Measurements from ENCODE around the gene COPB2. TPM values are rescaled to one million over a fixed set of nuclear protein-coding genes. Genes with fewer than 3 reads are reported as not detected.
"Not testable (repeated sequence)": the region's sequence is repeated elsewhere in the genome, so short reads cannot be mapped to it uniquely, and the experiment has no call there.

The COPB2 gene
- polyA plus RNA-seq, 1 donor (not counting 4 experiments of a cell fraction or from before 2014, with no cell fraction given), result 149 TPM

- Histone ChIP-seq H3K9ac (ENCODE audit: control insufficient read depth, extremely low read depth, insufficient read depth, low read length) (peak overlapping the region; percentile 95), H3K27me3 (ENCODE audit: control insufficient read depth, extremely low read depth, insufficient read depth, low read length) (no peaks in the 10 kb centered on the region), H3K4me3 (ENCODE audit: control insufficient read depth in 2 of 3, extremely low read depth in 1 of 3, insufficient read depth in 2 of 3, low read depth in 1 of 3, low read length in 3 of 3) (peak overlapping the region; percentile 81 to 97 (median 95)), H3K4me2 (ENCODE audit: control insufficient read depth, extremely low read depth, insufficient read depth, low read depth, low read length) (peak overlapping the region; percentile 63), H4K20me1 (ENCODE audit: control insufficient read depth, extremely low read depth, insufficient read depth, low read length) (no peaks in the 10 kb centered on the region), H3K36me3 (ENCODE audit: control insufficient read depth in 2 of 2, extremely low read depth in 1 of 2, insufficient read depth in 2 of 2, low read length in 2 of 2) (no peaks in the 10 kb centered on the region), H3K4me1 (ENCODE audit: control insufficient read depth, extremely low read depth, insufficient read depth, low read length) (peaks cover 4% of the 10 kb centered on the region), H3K9me3 (ENCODE audit: control insufficient read depth, low read depth, low read length) (no peaks in the 10 kb centered on the region), H3K79me2 (ENCODE audit: control insufficient read depth, insufficient read depth, low read length) (peaks cover 53% of the 10 kb centered on the region), H2AFZ (ENCODE audit: control insufficient read depth, low read length) (peak overlapping the region; percentile 70), H3K9me1 (ENCODE audit: control insufficient read depth, extremely low read depth, insufficient read depth, low read length) (no peaks in the 10 kb centered on the region), H3K27ac (ENCODE audit: control insufficient read depth, insufficient read depth, low read length) (peak overlapping the region; percentile 96)
- dilution Hi-C loops (cut with MboI; ENCODE audit: extremely low pct_ligation_motif_present, low sequenced_read_pairs), result no loop called here
- TF ChIP-seq CTCF (optimal IDR thresholded peaks at IDR 0.05 in 1 of 3, IDR thresholded peaks at IDR 0.05 in 1 of 3, conservative IDR thresholded peaks at IDR 0.05 in 1 of 3; ENCODE audit: extremely low read depth in 1 of 3, insufficient read depth in 2 of 3, low read length in 3 of 3), result no peak
- FAIRE-seq, result no peak
- no peak for DNase-seq (ENCODE audit: low read depth, low spot score)
Measured at GRCh38 chr3:139388821-139389551, 461 bp downstream of the COPB2 start.

GRCh38 chr3:139388077-139388476 is 1.4 kb downstream of the COPB2 start:
- TF ChIP-seq EZH2 (IDR thresholded peaks at IDR 0.05; ENCODE audit: low read length), result no peak
- TF ChIP-seq CTCF (optimal IDR thresholded peaks at IDR 0.05 in 1 of 3, IDR thresholded peaks at IDR 0.05 in 1 of 3, conservative IDR thresholded peaks at IDR 0.05 in 1 of 3; ENCODE audit: extremely low read depth in 1 of 3, insufficient read depth in 2 of 3, low read length in 3 of 3), result no peak
- H3K4me1 ChIP-seq (ENCODE audit: control insufficient read depth, extremely low read depth, insufficient read depth, low read length), result peaks cover 4% of the 10 kb centered on the region
- H3K4me3 ChIP-seq (ENCODE audit: control insufficient read depth in 2 of 3, extremely low read depth in 1 of 3, insufficient read depth in 2 of 3, low read depth in 1 of 3, low read length in 3 of 3), result peak overlapping the region; percentile 81 to 97 (median 95)
- FAIRE-seq (no peak), DNase-seq (ENCODE audit: low read depth, low spot score) (no peak)
- H3K79me2 ChIP-seq (ENCODE audit: control insufficient read depth, insufficient read depth, low read length), result peaks cover 61% of the 10 kb centered on the region
- dilution Hi-C loops (cut with MboI; ENCODE audit: extremely low pct_ligation_motif_present, low sequenced_read_pairs), result no loop called here
- H3K9ac ChIP-seq (ENCODE audit: control insufficient read depth, extremely low read depth, insufficient read depth, low read length), result peak overlapping the region; percentile 95
- H3K27me3 ChIP-seq (ENCODE audit: control insufficient read depth, extremely low read depth, insufficient read depth, low read length), result no peaks in the 10 kb centered on the region
- peak overlapping the region; percentile 63 for H3K4me2 ChIP-seq (ENCODE audit: control insufficient read depth, extremely low read depth, insufficient read depth, low read depth, low read length)
- H3K9me1 ChIP-seq (ENCODE audit: control insufficient read depth, extremely low read depth, insufficient read depth, low read length), result no peaks in the 10 kb centered on the region
- H2AFZ ChIP-seq (ENCODE audit: control insufficient read depth, low read length), result no peak overlapping the region
- no peak overlapping the region for H3K27ac ChIP-seq (ENCODE audit: control insufficient read depth, insufficient read depth, low read length)
- no peaks in the 10 kb centered on the region for H4K20me1 ChIP-seq (ENCODE audit: control insufficient read depth, extremely low read depth, insufficient read depth, low read length)
- no peaks in the 10 kb centered on the region for H3K36me3 ChIP-seq (ENCODE audit: control insufficient read depth in 2 of 2, extremely low read depth in 1 of 2, insufficient read depth in 2 of 2, low read length in 2 of 2)
- no peaks in the 10 kb centered on the region for H3K9me3 ChIP-seq (ENCODE audit: control insufficient read depth, low read depth, low read length)

- H3K9ac ChIP-seq (ENCODE audit: control insufficient read depth, extremely low read depth, insufficient read depth, low read length); dilution Hi-C loops (cut with MboI; ENCODE audit: extremely low pct_ligation_motif_present, low sequenced_read_pairs); H2AFZ ChIP-seq (ENCODE audit: control insufficient read depth, low read length); H3K27me3 ChIP-seq (ENCODE audit: control insufficient read depth, extremely low read depth, insufficient read depth, low read length); H3K9me3 ChIP-seq (ENCODE audit: control insufficient read depth, low read depth, low read length); H3K9me1 ChIP-seq (ENCODE audit: control insufficient read depth, extremely low read depth, insufficient read depth, low read length); H3K4me3 ChIP-seq (ENCODE audit: control insufficient read depth in 2 of 3, extremely low read depth in 1 of 3, insufficient read depth in 2 of 3, low read depth in 1 of 3, low read length in 3 of 3); H4K20me1 ChIP-seq (ENCODE audit: control insufficient read depth, extremely low read depth, insufficient read depth, low read length); H3K4me2 ChIP-seq (ENCODE audit: control insufficient read depth, extremely low read depth, insufficient read depth, low read depth, low read length); H3K4me1 ChIP-seq (ENCODE audit: control insufficient read depth, extremely low read depth, insufficient read depth, low read length); FAIRE-seq; DNase-seq (ENCODE audit: low read depth, low spot score); H3K27ac ChIP-seq (ENCODE audit: control insufficient read depth, insufficient read depth, low read length): not testable (repeated sequence)
- Histone ChIP-seq H3K36me3 (ENCODE audit: control insufficient read depth in 2 of 2, extremely low read depth in 1 of 2, insufficient read depth in 2 of 2, low read length in 2 of 2) (peaks cover 8 to 13% of the 10 kb centered on the region in 2 experiments), H3K79me2 (ENCODE audit: control insufficient read depth, insufficient read depth, low read length) (peaks cover 70% of the 10 kb centered on the region)
Measured at GRCh38 chr3:139382291-139382690, 7.2 kb downstream of the COPB2 start.
